Fibroblast of skin of left quadriceps (primary cell): Measurements from ENCODE around the gene ZBTB43.

ENCODE experiments used
- DNase-seq, 2 experiments: peaks; one replicate each; pipeline ENCODE4 v3.0.0-alpha.2; 2013; ENCODE audit warnings: low read depth in 2 of 2

Gene ZBTB43

DNA sequence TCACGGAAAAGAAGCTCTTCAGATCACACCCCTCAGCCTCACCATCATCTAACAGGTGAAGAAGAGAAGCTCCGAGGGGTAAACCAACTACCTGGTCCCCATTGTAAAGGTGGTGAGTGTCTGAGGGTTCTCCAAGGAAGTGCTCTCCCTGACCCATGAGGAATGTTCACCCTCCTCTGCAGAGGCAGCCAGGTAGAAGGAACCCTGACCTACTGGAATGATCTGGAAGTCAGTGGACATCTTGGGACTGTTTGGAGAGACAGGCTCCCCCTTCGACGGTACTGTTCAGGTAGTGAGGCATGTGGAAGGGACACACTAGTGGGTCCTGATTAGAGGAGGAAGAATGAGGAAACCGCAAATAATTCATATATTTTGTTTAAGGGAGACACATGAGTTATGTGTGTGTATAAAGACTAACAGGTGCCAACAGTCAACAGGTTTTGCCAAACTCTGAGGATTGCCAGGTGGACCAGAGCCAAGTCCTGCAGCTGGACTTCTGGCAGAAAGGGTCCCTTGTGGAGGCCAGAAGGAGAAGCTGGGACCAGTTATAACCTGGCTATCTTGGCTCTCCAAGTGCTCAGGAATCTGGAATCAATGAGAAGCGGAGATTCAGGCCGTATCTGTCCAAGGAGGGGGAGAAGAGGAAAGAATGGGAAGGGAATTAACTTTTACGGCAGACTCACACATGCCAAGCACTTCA lies 52.6 kb downstream of the ZBTB43 start:
- no peak for DNase-seq

DNA sequence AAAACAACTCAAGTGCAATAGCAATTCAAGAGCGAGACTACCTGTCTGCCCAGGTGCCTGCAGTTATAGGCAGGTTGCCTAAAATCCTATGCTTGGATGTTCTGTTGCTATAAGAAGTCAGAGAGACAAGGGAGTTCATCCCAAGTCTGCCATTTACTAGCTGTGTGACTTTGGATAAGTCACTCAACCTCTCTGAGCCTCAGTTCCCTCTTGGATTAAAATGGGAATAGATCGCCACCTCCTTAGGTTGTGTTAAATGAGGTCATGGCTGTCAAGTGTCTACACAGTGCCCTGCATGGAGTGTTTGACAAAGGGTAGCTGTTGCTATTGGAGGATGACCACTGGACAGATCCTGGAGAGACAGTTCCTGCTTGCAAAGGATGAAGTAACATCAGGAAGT lies 54.3 kb downstream of the ZBTB43 start:
- no peak for DNase-seq

DNA sequence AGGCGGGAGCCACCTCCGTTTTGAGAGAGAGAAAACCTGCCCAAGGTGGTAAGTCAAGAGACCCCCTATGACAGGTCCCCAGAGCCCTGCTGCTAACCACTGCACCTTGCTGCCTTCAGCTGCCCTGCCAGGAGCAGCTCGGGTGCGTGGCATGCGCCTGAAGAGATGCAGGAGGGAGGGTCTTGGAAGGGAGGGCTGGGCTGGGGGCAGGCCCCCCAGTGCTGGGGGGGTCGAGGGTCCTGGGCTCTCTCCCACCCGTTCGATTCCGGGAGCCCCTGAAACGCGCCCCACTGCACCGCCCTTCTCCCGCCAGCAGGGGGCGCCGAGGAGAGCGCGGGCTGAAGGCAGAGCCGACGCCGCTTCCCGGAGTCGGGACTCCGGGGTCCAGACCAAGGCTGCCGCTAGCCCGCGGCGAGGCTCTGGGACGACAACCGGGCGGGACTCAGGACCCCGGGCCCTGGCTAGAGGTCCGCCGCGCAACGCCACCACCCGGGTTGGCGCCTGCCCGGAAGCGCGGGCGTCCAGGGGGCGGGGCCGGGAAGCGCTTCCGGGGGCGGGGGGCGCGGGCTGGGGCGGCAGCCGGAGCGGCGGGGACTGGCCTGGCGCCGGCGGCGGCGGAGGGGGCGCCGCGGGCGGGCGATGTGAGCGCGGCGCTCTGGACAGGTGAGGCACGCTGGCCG lies 55.4 kb downstream of the ZBTB43 start, which contains the start of gene ZBTB34:
Gene ZBTB34 (plus strand): TSS at position 563 of the 680 bp plus-strand sequence. CDS start 18,761 bp downstream, outside the sequence.
- peak; percentile 18 to 30 for DNase-seq

DNA sequence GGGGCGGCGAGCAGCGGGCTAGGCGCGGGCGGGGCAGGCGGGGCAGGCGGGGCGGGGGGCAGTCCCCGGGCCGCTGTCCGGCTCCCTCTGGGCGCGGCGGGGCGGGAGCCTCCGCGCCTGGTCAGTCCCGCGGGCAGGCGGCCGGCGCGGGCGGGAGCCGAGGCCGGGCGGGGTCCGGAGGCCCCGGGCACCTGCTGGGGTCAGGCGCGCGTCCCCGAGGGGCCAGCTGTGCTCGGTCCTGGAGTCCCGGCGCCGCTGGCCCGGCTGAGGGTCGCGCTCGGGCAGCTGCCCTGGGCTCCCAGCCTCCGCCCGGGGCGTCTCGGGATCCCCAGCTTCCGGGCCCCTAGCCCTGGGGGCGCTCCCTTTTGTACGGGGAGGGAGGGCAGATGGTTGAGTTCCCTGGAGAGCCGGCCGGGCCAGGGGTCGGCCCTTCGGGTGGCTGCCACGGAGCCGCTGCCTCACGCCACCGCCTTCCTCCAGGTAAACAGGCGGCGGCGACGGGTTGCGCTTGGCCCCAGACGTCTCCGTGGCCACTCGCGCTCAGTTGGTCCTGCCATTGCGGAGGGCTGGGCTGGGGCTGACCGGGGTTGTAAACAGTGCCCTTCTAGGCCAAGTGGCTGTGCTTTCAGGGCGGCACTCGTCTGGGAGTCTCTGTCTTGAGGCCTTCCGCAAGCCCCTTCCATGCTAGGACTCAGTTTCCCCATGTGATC lies 56.1 kb downstream of the ZBTB43 start:
- DNase-seq, result no peak

DNA sequence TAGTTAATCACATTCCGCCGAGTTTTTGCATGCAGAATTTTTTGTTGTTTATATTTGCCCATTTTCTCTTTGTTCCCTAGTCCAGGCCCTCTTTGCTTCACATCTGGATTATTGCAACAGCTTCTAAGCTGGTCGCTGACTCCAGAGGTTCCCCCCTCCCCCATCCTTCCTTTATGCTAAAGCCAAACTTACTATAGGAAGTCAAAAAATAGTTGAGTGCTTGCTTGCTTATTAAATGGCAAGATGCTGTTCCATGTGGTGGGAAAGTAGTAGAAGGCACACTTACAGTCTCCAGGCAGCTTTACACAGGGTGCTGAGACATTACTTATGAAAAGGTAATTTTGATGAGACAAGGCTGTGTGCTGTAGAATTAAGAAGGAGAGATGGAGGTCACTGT lies 56.9 kb downstream of the ZBTB43 start:
- DNase-seq, result peak; percentile 22 to 25

DNA sequence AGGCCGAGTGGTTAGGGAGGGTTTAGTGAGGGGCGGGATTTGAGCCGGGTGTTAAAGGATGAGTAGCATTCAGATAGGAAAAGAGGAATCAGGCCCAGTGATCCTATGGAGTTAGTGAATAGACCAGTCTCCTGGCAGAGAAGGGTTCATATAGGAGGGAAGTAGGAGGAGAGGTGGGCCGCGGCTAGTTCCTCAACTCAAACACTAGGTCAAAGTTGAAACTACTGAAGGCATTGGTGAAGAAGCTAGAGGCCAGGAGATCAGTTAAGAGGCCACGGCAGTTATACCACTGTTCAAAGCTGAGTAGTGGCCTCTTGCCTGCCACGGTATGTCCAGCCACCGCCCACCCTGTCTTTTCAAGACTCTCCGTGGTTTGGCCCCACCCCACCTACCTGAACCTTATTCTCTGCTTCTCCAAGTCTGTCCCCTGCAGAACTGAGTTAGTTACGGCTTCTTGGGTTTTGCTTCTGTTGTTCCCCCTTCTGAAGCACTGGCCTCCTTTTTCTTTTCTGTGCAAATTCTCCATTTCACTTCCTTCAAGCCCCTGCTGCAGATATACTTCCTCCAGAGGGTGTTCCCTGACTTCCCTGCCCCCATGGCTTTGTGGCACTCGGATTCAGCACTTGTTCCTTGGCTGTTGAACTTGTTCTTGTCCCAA lies 57.4 kb downstream of the ZBTB43 start:
- DNase-seq, result no peak

DNA sequence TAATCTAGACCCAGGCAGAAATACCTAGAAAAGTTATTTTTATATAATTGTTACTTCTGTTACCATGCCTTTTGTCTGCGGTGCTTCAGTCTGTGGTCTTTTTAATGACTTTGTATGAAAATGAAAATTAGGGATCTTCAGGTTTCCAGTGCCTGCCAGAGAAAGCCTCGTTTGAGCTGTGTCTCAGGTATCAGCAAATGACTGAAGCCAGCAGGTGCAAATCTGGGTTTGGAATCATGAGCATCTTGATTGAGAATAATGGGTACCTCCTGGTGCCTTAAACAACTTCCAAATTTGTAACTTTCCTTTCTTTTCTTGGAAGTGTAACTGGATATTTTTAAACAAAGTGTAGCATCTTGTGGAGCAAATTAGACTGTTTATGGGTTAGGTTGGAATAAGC lies 59.9 kb downstream of the ZBTB43 start:
- no peak for DNase-seq

DNA sequence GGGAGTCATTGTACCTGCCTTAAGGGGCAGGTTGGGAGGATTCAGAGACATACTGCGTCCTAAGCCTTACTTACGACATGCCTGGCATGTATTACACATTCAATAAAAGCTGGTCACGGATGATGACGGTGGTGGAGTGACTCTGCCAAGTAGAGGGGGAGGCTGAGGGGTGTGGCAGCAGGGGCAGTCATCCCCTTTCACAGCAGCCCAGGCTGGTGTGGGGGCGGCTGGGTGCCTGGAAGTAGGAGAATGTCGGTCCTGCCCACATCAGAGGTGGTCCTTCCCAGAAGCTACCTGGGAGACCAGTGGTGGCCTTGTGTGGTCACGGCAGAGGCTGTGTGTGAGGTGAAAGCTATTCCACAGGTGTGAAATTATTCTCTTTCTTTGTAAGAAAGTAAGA lies 64.5 kb downstream of the ZBTB43 start:
- no peak for DNase-seq

DNA sequence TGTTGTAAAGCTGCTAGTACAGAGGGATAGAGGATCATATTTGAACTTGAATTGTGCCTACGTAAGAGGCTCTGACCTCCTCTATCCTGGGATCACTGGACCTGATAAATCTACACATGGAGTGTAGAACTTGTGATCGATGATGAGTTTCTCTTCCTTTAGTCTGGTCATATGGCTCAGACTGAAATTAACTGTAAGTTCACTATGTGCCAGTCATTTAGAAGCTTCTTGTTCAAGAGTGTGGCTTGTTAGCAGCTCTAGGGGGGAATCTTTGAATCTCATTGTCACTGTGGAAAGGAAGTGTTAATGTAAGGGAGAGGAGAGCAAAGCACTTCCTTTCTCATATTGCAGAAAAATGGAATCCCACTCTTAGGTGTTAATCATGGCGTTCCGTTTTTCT lies 67.7 kb downstream of the ZBTB43 start:
- DNase-seq, result no peak

DNA sequence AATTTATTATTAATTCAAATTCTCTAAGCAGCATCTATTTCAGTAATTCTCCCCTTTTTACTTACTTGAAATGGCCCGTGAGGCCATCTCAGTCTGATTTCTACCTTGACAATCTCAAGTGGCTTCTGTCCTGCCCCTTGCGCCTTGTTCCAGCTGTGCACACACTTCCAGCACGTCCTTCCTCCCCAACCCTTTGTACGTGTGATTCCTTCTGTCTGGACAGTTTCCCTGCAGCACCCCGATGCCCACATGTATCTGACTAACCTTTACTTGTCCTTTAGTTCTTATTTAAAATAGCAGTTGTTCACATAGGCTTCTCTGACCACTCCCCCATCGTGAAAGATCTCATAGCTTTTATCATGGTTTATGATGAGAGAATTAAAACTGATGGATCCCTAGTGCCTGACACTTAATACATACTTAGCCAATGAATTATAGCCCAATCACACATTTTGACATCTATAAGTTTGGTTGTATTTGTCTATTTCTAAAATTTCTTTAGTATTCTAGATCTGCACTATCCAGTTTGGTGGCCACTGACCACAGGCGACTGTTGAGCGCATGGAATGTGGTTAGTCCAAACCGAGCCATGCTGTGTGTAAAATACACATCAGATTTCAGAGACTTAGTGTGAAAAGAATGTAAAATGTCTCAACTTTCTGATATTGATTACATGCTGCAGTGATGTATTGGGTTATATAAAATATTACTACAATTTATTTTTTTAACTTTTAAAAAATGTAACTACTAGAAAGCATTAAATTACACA lies 69.9 kb downstream of the ZBTB43 start:
- DNase-seq, result no peak

DNA sequence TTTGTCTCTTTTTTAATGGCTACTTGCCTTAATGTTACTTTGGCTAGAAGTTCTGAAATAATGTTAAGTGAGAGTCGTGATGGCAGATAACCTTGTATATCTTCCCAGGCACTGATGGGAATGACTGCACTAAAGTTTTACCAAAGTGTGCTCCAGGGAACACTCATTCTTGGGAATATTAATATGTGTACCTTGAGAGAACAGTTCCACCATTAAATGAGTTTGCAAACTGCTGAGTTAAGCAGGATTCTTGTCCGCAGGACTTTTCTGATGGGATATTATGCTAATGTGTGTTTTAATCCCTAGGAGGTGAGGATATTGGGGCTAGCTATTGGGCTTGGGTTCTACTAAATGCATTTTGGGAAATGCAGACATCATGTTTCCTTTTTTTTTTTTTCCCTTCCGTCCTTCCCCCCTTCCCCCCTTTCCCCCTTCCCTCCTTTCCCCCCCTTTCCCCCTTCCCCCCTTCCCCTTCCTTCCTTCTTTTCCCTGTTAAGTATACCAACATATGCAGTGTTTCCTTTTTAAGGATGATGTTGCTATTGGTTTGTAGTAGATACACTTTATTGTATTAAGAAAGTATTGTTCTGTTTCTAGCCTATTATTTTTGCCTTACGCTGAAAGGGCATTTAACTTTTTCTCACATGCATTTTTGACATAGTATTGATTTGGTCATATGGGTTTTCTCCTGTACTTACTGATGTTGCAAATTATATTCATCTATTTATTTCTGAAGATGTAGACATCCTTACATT lies 71.1 kb downstream of the ZBTB43 start:
- DNase-seq, result no peak

DNA sequence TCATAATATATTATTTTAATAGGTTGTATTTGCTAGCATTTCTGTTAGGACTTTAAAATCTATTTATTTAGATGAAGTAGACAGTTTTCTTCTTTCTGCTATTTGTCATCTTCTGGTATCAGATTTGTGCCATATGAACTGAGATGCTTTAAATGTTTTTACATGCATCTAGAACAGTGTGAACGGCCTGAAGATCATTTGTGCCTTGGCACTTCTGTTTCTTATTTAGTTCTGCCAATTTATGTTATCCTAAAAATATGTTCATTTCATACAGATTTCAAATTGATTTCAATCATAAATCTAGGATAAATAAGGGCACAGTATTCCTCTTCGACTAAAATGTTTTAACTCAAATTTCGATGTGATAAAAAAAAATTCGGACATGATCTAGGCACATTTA lies 71.7 kb downstream of the ZBTB43 start:
- no peak for DNase-seq

DNA sequence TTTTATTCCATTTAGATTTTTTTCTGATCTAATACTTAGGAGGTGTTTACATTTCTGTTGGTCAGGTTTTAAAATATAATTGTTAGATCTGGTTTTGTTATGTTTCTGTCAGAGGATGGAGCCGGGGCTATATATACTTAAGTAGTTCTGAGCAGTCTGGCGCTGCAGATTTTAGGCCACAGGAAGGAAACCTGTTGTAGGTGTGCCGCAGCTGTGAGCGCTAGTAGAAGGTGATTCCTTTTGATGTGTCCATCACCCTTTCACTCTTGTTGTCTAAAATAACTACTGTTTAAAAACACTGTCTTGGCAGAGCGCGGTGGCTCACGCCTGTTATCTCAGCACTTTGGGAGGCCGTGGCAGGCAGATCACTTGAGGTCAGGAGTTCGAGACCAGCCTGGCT lies 72.6 kb downstream of the ZBTB43 start:
- no peak for DNase-seq

DNA sequence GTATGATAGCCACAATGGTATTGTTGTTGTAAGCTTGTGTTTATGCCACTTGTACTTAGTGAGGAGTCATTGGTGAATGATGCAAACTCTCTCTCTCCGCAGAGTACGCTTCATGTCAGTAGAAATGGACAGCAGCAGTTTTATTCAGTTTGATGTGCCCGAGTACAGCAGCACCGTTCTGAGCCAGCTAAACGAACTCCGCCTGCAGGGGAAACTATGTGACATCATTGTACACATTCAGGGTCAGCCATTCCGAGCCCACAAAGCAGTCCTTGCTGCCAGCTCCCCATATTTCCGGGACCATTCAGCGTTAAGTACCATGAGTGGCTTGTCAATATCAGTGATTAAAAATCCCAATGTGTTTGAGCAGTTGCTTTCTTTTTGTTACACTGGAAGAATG lies 74.4 kb downstream of the ZBTB43 start:
- DNase-seq, result no peak

DNA sequence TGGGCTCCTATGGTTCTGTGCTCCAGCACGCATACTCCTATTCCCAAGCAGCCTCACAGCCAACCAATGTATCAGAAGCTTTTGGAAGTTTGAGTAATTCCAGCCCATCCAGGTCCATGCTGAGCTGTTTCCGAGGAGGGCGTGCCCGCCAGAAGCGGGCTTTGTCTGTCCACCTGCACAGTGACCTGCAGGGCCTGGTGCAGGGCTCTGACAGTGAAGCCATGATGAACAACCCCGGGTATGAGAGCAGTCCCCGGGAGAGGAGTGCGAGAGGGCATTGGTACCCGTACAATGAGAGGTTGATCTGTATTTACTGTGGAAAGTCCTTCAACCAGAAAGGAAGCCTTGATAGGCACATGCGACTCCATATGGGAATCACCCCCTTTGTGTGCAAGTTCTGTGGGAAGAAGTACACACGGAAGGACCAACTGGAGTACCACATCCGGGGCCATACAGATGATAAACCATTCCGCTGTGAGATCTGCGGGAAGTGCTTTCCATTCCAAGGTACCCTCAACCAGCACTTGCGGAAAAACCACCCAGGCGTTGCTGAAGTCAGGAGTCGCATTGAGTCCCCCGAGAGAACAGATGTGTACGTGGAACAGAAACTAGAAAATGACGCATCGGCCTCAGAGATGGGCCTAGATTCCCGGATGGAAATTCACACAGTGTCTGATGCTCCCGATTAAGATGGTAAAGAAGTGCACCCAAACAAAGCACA lies 75.5 kb downstream of the ZBTB43 start:
- no peak for DNase-seq

DNA sequence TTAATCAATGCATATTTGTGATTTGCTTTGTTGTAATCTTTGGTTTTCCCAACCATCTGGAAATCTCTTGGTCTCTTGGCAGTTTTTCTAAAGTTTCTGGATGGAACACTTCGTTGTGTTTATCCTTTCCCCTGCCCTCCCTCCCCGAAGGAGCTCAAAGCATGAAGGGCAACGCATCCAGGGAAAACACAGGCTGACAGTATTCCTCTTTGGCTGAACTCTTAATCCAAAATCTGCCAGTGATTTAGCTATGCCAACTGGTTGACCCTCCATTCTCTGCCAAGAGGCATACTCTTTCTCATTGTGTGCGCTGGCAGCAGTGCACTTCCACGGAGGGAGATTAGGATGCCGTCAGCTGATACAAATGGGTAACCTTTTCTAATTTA lies 76.1 kb downstream of the ZBTB43 start:
- no peak for DNase-seq

DNA sequence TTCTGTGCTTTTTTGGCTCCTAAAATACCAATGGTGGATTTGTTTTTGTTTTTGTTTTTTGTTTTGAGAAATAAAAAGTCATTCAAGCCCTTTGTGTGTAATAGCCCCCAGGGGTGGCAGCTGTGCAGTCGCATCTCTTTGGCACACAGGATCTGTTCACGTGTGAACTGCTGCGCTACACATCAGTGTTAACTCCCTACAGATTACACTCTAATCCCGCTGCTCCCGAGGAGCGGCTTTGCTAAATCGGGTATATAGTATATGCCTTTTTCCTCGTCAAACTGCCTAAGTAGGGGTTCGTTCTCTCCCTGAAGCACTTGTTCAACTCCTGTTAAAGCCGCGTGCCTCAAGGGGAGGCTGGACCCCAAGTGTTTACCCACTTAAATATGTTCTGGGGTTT lies 77.9 kb downstream of the ZBTB43 start:
- DNase-seq, result no peak

DNA sequence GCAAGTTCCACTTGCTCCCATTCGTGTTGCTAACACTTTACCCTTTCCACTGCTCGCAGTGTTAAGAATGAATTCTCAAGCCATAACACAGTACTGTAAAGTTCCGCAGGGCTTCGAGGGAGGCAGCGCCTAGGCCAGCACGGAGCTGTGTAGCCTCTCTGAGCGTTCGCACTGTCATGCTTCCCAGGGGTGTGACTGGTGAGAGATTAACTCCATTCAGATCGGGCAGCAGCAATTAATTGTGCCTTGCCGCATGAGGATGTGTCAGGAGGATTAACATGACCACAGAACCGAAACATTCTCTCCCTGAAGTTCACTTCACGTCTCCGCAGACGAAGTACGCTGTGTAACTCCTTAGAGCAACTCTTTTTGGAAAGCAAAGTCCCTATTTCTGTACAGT lies 78.8 kb downstream of the ZBTB43 start:
- no peak for DNase-seq

DNA sequence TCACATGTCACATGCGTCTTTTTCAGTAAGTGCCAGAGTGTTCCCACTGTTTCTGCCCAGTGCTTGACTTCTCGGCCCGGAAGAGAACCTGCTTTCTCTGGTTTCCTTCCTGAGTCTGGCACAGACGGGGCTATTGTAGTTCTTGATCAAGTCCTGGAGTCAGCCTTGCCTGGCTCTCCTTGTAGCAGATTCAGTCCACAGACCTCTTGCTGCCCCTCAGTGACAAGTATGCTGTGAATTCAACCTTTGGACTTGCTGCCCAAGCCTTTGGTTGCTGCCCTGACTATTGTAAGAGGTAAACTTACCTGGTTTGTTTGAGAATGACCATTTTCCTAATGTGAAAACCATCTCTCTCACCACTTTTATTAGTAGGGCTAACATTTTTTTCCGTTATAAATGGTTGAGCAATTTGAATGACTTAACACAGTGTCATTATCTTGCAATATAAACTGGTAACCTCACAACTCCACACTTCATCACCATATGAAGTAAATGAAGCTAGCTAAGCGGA lies 80.3 kb downstream of the ZBTB43 start:
- DNase-seq, result no peak
